AG04449 (cell line): ENCODE data around the gene PPP1R9B.

Experiments used
- CTCF ChIA-PET: fragments of 350-600 bp; formaldehyde crosslinking; extraction: SDS; loops from one replicate; lab custom pipeline; 2021; ENCODE audit warnings: antibody characterized with exemption; lab: Yijun Ruan, JAX
- POLR2A ChIA-PET: fragments of 400-600, 350-600 bp; formaldehyde crosslinking; extraction: SDS; loops from one replicate; lab custom pipeline; 2020; ENCODE audit warnings: antibody characterized with exemption, inconsistent platforms; lab: Yijun Ruan, JAX
- DNase-seq: peaks from one replicate; pipeline ENCODE4 v3.0.0-alpha.2; 2010; ENCODE audit warnings: low read depth, low spot score
- H3K4me3 ChIP-seq: 2 replicates; pipeline ENCODE4 v1.5.1; 2011; ENCODE audit warnings: low read depth, mild to moderate bottlenecking, control low read depth, low read length
- TF ChIP-seq, protein P1 (sequence below): IDR thresholded peaks from one replicate; pipeline ENCODE4 v1.5.1; 2011; ENCODE audit warnings: mild to moderate bottlenecking, moderate library complexity, low read length, control low read depth, inconsistent platforms; ENCODE audit not compliant: insufficient read depth; ENCODE audit errors: missing control alignments

The PPP1R9B gene

DNA sequence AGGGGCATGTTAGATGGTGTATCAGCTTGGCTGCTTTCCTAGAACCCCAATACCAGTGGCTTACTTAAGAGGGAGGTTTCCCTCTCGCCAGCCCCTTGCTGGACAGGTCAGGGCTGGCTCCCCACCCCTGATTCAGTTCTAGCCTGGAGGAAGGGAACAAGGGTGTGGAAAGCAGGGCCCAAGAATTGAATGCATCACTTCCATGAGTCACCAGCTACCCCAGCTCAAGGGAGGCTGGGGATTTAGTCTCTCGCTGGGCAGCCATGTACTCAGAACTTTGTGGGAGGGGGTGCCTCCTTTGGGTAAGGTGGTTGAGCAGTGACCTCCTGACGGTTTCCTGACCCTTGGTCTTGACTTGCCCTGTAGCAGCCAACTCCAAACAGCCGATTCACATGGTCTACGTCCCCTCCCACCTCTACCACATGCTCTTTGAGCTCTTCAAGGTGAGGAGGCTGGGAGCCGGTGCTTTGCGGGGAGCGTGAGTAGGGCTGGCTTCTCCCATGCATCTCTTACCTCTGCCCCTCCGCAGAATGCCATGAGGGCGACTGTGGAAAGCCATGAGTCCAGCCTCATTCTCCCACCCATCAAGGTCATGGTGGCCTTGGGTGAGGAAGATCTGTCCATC lies 42.6 kb downstream of the PPP1R9B start:
- CTCF ChIA-PET = interaction anchor here (0.8 to 3.7 kb wide), 8 partner anchors 8 to 190 kb away, joined by 3 to 28 read pairs (median 5); partner anchors contain the start of gene PDK2
- no peak overlapping the region for H3K4me3 ChIP-seq
- peak; percentile 14 for DNase-seq
- TF ChIP-seq, protein P1, sequence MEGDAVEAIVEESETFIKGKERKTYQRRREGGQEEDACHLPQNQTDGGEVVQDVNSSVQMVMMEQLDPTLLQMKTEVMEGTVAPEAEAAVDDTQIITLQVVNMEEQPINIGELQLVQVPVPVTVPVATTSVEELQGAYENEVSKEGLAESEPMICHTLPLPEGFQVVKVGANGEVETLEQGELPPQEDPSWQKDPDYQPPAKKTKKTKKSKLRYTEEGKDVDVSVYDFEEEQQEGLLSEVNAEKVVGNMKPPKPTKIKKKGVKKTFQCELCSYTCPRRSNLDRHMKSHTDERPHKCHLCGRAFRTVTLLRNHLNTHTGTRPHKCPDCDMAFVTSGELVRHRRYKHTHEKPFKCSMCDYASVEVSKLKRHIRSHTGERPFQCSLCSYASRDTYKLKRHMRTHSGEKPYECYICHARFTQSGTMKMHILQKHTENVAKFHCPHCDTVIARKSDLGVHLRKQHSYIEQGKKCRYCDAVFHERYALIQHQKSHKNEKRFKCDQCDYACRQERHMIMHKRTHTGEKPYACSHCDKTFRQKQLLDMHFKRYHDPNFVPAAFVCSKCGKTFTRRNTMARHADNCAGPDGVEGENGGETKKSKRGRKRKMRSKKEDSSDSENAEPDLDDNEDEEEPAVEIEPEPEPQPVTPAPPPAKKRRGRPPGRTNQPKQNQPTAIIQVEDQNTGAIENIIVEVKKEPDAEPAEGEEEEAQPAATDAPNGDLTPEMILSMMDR = no peak
- POLR2A ChIA-PET = interaction anchor here (0.7 kb wide), 1 partner anchor 11 kb away, joined by 3 read pairs; no protein-coding TSS in a partner anchor

DNA sequence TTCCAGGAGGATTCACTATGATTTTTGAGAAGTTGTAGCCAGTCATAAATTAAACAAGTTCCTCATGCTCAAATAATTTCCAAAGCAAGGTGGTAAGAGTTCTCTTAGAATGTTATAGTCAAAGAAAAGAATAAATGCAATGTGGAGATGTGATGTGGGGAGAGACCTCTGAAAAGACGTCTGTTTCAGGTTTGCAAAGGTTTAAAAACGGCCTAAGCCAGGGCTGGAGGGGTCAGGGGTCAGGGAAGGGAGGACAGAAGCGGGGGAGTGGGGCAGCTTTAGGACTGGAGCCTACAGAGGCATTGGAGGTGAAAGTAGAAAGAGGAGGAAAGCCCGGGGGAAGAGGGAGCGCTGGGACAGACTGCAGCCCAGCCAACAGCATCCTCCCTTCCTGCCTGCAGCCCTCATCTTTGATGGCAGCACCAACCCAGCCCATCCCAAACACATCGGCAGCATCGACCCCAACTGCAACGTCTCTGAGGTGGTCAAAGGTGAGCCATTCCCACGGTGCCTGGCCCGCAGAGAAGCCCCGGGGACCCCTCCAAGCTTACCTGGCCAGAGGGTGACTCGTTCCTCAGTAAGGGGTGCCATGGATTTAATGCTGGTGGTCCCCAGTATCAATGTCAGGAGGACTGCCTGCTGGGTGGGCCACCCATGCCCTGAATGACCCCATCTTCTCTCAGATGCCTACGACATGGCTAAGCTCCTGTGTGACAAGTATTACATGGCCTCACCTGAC lies 43.9 kb downstream of the PPP1R9B start:
- CTCF ChIA-PET = interaction anchor here (1.0 to 3.7 kb wide), 5 partner anchors 11 to 191 kb away, joined by 3 to 28 read pairs (median 4); partner anchors contain the start of gene PDK2
- DNase-seq = no peak
- TF ChIP-seq, protein P1 = no peak
- no peak overlapping the region for H3K4me3 ChIP-seq
- POLR2A ChIA-PET = interaction anchor here (0.8 kb wide), 1 partner anchor 441 kb away, joined by 3 read pairs; the partner anchor contains the start of gene SPATA20

DNA sequence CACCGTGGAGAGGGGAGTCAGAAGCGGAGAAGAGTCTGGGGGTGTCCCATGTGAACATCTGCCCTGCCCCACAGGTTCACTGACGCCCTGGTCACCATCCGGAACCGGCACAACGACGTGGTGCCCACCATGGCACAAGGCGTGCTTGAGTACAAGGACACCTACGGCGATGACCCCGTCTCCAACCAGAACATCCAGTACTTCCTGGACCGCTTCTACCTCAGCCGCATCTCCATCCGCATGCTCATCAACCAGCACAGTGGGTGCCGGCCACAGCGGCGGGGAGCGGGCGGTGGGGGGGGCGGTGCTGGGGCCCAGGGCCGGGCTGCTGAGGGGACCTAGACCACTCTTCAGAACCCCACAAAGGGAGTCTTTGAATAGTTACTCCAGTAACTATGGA lies 44.7 kb downstream of the PPP1R9B start:
- CTCF ChIA-PET = interaction anchor here (1.0 to 8.7 kb wide), 5 partner anchors 10 to 191 kb away, joined by 3 to 92 read pairs (median 22); partner anchors contain the start of gene PDK2
- POLR2A ChIA-PET = no interaction called here
- no peak for DNase-seq
- TF ChIP-seq, protein P1 = no peak
- no peak overlapping the region for H3K4me3 ChIP-seq

DNA sequence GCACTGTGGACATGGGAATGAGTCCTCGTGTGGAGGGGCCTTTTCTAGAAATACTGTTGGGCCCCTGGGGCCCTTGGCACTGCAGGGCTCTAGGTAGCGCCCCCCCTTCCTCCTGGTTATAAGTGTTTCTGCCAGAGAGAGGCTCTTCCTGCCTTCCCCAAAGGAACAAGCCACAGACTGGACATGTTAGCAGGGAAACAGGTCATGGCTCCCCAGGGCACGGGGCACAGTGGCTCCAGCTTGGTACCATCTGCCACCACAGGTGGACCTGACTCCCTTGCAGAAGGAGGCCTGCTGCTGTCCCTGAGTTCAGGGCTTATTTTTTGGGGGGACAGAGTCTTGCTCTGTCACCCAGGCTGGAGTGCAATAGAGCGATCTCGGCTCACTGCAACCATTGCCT lies 46.5 kb downstream of the PPP1R9B start:
- CTCF ChIA-PET = interaction anchor here (0.9 to 8.7 kb wide), 6 partner anchors 12 to 58 kb away, joined by 3 to 92 read pairs (median 4); partner anchors contain the start of gene PDK2
- POLR2A ChIA-PET = interaction anchor here (0.6 kb wide), 1 partner anchor 129 kb away, joined by 3 read pairs; no protein-coding TSS in a partner anchor
- TF ChIP-seq, protein P1 = no peak
- H3K4me3 ChIP-seq = no peak overlapping the region
- DNase-seq = no peak

DNA sequence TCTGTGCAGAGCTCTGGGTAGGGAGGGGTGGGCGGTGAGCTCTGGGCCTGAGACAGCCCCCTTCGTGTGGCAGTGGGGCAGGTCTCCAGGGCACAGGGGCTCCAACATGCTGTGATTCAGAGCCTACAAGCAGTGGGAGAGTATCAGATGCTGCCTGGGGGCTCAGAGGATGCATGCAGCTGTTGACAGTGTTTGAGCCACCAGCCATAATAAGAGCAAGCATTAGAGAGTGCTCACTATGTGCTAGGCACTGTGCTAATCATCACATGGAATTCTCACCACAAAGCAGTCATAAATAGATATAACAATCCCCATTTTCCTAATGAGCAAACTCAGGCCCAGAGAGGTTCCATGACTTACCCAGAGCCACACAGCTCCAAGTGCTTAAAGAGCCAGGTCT lies 47.2 kb downstream of the PPP1R9B start:
- H3K4me3 ChIP-seq = no peak overlapping the region
- TF ChIP-seq, protein P1 = no peak
- POLR2A ChIA-PET = no interaction called here
- DNase-seq = no peak
- CTCF ChIA-PET = interaction anchor here (1.2 to 8.7 kb wide), 6 partner anchors 11 to 59 kb away, joined by 3 to 92 read pairs (median 4); partner anchors contain the start of gene PDK2
